GM18907 (cell line): ENCODE measurements around the gene OTUB2.

ENCODE experiments used
- ATAC-seq: cut with Tn5 transposase; IDR thresholded peaks from one replicate; pipeline ENCODE4 v1.9.1; 2021; ENCODE audit warnings: mild to moderate bottlenecking, moderate library complexity; ENCODE audit not compliant: unreplicated experiment

Gene OTUB2

DNA sequence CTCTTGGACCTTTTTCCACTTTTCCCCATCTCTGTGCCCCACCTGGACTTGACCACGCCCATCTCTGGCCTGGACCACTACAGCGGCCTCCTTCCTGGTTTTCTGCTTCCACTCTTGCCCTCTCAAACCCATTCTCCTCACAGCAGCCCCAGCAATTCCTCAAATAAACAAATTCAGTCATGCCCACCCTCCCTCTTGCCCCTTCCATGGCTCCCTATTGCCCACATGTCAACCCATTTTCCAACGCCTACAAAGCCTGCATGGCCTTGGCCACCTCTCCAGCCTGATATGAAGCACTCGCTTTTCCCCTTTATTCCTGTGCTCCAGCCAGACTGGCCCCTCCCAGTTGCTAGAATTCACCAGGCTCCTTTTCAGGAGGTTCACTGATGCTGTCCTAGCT is 5.9 kb upstream of the OTUB2 start:
- ATAC-seq = no peak

DNA sequence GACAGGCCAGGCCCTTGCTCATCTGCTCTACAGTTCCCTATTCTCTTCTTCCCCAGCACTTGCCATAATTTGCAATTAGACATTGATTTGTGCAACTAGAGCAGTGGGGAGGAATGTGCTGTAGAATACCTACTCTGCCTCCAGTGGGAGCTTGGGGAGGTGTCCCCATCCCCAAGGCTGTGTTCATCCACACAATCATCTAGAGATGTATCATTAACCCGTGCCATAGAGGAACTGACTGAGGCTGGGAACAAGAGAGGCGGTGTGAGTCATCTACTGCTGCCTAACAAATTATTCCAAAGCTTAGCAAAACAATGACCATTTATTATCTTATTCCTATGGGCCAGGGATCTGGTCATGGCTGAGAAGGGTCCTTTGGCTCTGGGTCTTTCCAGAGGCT is 5.1 kb upstream of the OTUB2 start:
- ATAC-seq = no peak

DNA sequence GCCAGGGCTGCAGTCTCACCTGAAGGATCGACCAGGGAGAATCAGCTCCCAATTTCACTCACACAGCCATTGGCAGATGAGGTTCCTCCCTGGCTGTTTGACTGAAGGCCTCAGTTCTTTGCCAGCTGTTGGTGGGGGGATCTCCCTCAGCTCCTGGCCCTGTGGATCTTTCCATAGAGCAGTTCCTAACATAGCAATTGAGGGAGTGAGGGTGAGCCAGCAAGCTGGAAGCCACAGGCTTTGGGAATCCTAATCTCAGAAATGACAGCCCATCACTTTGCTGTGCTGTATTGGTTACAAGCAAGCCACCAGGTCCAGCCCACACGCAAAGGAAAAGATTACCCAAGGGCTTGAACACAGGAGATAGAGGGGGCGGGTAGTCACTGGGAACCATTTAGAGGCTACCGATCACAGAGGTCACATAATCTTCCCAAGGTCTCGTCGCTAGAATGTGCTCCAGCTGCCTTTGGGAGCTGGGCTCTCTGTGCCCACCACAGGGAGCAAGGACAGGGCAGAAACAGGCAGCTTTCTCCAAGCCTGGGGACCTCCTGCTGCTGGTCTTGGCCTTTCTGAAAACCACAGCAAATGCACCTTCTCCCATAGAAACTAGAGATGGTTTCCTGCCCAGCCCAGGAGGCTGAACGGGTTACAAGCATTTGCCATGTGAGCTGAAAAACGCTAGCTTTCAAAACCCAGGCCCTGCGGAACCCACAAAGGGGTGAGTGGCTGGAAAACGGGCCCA is 4.6 kb upstream of the OTUB2 start:
- no peak for ATAC-seq

DNA sequence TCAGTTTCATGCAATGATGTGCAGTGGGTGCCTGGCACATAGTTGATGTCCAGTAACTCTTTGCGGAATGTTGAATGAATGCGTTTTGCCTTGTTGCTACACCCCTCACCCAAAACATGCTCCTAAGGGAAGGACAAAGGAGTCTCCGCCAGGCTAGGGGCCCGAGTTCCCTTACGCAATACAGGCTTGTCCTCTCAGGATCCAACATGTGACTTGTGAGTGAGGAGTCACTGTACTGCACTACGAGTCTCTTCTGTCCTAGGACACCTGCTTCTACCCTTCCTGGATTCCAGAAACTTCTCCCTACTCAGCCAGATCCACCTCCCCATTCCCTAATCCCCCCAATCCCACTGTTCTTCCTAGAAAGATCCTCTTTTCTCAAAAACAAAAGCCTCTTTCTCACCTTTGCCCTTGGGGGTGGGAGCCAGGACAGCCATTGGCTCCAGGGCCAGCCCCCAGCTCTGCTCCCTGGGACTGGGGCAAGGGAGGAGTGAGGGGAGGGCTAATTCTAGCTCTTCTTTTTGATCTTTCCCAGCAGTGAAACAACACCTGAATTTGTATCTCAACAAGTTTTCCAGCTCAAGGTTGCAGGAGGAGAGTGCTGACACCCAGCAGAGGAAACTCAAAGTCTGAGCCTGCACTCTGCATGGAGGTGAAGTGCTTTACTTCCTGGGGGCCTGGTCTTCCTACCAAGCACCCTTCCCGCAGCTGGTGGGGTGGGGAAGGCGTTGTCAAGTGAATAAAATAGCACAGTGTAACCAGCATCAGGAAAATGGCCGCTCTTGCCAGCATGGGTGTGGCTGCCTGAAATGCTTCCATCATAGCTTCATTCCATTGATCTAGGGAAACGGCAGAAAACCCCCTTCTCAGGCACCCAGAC is 3.4 kb upstream of the OTUB2 start:
- no peak for ATAC-seq

DNA sequence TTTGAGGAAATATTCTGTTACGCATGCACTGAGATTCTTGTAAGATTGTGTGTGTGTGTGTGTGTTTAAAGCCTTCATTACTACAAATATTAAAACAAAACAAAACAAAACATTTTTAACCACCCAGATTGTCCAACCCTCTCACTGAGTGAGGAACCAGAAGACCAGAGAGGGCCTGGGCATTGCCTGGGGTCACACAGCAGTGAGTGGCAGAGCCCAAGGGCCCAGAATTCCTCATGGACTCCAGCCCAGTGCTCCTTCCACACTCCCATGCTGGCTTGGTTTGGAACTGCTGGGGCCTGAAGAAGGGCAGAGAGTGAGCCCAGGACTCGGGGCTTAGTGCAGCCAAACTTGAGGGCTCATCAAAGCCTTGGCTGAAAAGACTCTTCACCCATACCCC is 1.6 kb upstream of the OTUB2 start:
- no peak for ATAC-seq

DNA sequence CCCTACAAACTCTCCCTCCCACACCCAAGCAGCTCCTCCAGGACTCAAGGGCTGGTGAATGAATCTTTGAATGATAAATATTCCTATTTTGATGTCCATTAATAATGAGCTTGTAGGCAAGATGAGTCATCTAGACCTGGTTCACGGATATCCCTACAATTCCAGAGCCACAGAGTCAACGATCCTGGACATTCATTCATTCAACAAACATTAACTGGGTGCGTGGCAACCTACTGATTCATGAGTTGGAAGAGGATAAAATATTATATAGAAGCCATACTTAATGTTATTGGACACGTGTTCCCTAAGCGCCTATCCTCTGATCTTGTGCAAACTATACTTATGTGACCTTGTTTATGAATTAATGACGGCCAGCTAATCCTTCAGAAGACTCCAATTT is 420 bp upstream of the OTUB2 start:
- ATAC-seq = no peak

DNA sequence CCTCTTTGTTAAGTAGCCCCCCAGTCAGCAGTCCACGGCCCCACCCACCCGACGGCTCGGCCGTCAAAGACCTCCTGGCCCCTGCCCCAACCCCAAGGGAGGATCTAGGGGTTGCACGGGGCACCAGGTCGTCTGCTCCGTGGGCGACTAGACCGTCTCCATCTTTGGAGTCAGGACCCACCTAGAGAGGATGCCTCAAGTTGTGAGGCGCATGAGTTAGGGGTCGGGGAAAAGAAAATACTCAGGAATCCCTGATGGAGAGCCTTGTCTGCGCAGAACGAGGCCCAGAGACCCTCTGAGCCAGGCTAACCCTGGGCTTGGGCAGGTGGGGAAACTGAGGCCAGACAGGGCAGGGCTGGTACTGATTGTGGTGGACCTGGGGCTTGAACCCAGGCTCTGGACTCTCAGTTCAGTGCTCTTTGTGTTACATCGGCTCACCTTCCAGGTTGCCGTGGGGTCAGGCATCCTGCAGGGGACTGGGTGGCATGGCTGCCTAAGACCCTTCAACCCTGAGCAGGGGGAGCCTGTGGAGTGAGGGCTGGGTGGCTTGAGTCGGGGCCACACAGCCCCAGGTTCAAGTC is 839 bp downstream of the OTUB2 start:
- ATAC-seq = no peak

DNA sequence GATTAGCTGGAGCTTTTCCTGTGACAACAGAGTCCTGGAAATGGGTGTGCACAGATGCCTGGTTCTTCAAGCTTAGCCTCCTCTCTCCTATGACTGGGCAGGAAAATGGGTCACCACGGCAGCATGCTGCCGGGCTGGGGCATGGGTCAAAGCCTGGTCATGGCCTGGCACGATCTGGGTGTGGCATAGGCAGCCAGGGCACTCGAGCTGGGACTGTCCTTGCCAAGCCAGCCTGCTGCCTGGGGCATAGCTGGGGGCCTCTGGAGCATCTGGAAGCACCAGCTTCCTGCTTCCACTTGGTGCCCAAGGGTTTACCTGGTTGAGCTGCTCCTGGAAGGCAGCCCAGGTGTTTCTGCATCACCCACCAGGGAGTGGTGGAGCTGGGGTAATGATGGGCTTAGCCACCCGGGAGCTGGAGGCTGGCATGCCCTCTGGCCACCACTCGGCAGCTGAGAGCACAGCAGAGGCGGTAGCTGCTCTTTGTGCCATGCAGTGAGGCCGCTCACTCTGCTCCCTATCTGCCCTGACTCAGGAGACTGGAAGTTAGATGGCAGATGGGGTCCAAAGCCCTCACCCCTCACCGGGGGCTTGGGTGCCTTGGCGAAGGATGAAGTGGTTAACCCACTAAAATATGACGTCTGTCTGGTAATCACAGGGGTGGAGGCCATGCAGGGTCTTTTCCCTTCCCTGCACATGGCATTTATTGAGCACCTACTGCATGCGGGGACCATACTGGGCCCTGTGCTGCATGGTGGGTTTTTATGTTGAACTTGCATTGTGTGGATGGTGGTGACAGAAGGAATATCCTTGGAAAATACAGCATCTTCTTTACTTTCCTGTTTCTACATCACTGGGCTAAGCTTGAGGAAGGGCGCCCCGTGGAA is 1.7 kb downstream of the OTUB2 start:
- ATAC-seq = no peak

DNA sequence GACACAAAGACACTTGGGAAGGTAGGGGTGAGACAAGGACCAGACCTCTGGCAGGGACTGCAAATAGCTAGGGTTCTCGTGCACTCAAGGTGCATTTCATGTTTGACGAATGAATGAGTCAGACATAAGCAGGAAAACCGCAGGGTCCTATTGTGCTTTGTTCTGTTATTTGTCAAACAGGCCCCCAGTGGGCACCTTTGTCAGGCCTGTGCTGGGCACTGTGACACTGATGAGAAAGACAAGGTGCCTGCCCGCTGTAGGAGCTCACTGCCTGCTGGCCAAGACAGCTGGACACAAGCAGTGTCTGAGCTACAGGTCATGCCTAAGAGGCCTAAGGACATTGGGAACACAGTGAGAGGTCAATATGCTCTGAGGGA is 2.3 kb downstream of the OTUB2 start:
- no peak for ATAC-seq

DNA sequence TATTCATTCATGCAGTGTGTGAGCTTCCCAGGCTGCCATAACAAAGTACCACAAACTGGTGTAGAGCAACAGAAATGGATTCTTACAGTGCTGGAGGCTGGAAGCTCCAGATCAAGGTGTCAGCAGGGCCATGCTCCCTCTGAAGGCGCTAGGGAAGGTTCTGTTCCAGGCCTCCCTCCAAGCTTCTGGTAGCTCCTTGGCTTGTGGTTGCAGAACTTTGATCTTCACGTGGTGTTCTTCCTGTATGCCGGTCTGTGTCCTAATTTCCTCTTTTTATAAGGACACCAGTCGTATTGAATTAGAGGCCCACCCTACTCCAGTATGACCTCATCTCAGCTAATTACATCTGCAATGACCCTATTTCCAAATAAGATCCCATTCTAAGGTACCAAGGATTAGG is 3.1 kb downstream of the OTUB2 start:
- no peak for ATAC-seq

DNA sequence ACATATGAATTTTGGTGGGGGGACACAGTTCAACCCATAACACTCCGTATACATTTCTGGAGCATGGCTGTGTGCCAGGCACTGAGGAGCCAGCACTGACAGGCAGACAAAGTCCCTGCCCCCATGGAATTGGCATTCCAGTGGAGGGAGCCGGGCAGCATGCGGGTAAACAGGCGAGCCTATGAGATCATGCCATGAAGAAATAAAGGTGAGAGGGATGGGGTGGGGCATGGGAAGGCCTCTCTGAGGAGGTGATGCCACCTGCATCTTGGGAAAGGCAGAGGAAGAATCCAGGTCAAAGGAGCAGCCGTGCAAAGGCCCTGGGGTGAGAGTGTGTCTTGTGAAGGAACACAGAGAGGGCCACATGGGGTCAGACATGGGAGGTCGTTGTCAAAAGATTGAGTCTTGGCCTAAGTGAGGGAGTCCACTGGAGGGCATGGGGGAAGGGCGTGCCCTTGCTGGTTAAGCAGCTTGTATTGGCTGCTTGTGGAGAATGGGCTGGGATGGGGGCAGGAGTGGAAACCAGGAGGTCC is 3.6 kb downstream of the OTUB2 start:
- no peak for ATAC-seq

DNA sequence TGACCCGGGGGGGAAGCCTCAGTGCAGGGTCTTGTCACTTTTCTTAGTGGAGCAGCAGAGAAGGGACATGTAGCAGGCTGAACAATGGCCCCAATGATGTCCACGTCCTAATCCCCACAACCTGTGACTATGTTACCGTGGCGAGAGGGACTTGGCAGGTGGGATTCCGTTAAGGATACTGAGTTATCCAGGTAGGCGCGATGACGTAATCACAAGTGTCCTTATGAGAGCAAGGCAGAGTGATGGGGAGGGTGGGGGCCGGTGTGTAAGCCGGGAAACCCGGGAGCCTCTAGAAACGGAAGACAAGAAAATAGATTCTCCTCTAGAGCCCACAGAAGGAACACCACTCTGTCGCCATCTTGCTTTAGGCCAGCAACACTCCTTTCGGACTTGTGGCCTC is 4.4 kb downstream of the OTUB2 start:
- no peak for ATAC-seq

DNA sequence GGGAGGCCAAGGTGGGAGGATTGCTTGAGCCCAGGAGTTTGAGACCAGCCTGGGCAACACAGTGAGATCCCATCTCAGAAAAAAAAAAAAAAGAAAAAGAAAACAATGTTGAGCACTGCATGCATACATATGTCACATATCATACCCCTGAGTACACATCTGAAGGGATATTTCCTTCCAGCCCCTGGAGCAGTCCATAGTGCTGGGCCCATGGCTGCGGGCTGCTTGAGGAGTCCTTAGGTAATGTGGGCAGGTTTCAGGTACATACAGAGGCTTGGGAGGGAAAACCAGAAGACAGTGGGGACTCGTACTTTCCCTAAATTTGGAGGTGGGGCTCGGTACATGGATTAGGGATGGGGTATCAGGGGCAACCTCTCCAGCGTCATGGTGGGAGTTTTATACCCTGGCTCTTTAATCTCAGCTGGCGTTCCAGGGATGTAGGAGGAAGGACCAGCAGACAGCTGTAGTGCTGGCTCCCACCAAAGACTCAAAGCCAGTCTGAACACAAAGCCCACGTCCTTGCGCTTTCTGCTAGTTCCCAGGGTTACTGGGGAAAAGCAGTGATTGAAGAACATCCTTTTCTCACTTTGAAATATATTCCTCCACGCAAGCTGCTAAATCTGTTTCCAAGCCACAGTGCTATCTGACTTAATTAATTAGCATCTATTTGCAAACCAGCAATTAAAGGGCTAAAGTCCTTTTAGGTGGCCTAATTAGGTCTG is 5.2 kb downstream of the OTUB2 start:
- no peak for ATAC-seq

DNA sequence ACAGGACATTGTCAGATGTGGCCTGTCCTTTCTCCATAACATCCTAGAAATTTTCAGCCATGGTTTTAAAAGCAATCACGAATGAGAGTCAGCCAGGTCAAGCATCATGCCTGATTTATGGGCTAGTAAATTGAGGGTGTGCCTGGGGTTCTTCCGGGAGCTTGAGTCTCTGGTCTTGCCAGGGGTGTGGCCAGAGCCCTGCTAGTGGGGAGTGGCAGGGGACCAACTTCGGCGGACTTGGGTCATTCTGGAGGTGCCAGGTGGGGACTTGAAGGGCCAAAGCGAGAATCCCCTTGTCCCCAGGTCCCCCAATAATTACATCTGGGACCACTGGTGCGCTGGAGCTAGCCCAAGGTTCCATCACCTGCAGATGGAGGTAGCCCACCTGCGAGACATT is 5.7 kb downstream of the OTUB2 start:
- ATAC-seq = no peak

DNA sequence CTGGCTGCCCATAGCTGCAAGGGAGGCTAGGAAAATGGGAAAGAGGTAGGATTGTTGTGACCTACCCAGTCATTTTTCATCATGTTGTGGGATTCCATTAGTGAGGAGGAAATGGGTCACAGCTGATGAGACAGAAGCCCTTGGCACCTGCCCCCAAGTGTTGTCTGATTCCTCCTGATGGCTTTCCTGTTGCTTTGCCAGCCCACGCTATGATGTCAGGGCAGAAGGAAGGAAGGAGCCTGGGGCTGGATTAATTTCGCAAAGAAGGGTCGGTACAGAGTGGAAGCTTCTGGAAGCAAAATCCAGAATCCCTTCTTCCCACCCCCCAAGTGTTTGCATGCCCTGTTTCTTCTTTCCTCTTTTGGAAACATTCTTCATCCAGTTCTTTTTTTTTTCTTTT is 8.7 kb downstream of the OTUB2 start:
- ATAC-seq = no peak

DNA sequence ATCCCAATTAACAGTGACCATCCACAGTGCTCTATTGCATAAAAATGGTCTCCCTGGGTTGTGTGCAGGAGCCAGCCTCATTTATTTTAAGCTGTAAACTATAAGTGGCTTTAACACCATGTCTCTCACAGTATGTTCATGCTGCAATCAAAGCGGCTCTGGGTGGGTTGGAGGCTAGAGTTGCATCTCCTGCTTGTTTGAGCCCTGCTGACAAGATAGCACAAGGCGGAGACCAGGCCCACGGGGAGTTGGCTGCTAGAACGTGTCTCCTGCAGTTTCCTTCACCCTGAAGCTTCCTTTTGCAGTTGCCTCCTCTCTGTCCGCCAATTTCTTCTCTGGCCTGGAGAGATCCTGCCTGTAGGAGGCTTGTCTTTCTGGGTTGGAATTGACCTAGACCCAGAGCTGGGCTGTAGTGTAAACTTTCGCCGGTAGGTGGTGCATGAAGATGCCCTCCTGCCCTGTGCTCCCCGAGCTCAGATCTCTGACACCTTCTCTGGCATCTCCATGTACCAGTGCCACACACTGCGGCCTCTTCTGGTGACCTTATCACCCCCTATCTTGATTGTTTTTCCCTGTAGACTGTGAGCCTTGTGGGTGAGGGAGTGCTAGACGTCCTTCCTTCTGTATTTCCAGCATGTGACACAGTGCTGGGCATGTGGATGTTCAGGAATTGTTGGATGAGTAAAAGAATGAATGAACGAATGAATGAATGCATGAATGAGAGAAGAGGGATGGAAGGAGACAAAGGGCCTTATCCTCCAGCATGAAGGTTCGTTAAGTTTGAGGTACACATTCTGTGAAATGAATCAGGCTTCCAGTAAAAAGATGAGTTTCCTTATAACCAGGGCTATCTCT is 10.4 kb downstream of the OTUB2 start:
- ATAC-seq = peak; percentile 81

DNA sequence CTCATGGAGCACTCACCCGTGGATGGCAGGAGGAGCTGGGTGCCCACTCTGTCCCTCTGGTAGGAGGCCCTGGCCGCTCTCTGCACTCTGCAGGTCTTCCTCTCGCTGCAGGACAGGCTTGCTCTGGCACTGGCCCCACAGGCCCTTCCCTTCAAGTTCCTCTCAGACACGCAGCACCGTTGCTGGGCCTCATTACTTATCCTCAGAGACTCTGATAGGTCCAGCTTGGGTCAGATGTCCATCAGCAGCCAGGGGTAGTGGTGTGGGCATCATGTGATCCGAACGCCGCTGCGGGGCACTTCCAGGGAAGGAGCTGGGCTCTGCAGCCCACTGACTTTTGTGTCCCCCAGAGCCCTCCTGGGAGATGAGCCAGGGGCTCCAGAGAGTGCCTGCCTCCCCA is 11.8 kb downstream of the OTUB2 start:
- ATAC-seq = no peak

DNA sequence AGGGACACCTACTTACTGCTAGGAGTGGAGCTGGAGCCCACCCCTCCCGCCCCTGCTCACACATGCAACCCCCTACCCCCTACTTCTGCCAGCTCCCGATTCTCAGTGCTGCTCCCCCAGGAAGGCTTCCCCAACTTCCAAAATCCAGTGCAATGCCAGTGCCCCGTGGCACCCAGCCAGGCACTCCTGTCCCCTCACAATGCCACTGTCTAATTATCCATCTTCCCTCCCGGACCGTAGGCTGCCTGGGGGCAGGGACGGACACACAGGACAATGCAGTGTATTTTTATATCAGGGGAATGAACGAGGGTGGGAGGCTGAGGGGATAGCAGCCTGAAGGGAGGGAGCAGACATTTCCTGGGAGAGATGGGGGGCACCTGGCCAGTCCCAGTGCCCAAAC is 12.4 kb downstream of the OTUB2 start:
- no peak for ATAC-seq

DNA sequence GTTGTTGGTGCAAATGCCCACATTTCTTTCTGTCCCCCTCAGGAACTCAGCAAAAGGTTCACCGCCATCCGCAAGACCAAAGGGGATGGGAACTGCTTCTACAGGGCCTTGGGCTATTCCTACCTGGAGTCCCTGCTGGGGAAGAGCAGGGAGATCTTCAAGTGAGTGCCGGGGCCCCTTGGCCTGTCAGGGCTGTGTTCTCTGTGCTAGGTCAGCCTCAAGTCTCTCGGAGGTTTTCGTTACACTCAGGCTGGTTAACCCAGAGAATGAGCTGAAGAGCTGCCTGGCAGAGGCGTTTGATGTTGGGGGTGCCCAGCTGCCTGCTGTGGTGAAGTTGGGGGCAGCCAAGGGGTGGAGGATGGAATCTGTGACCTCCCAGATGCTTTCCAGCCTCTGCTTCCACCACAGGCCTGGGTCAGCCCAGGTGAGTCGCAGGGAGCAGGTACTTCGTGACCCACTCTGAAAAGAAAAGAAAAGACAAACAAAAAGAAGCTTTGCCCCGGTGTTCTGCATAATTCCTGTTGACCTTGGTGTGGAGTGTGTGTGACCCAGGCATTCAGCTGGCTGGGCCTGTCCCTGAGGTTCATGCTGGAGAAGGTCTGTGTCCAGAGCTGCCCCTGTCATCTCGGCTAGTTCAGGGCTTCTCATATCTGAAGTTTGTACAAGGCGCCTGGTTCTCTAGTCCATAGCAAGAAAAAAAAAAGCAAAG is 12.9 kb downstream of the OTUB2 start:
- ATAC-seq = no peak
